ENCODE measurements around the gene RUVBL2. TPM values are rescaled to one million over a fixed set of nuclear protein-coding genes. Genes with fewer than 3 reads are reported as not detected.

The RUVBL2 gene
- total RNA-seq, 1 experiment from 2014 or later = 130 TPM

DNA sequence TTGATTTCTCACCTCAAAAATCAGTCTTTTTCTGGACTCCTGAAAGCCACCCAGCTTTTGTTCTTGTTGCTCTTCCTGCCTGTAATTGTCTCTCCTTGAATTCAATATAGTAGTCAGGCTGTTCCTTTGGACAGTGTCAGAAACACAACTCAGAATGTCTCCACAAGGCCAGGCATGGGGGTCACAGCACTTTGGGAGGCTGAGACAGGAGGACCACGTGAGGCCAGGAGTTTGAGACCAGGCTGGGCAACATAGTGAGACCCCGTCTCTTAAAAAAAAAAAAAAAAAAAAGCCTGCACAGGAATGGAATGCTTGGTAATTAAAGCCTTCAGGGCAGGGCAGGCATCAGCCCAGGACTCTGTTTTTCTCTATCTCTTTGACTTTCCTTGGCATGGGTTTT, 47.9 kb upstream of the RUVBL2 start:
- Histone ChIP-seq H4K91ac (ENCODE audit: insufficient read length, low read depth, low read length) (no peak overlapping the region), H3K23me2 (ENCODE audit: insufficient read length, low read depth, low read length, poor library complexity, severe bottlenecking) (no peaks in the 10 kb centered on the region), H2BK120ac (ENCODE audit: low read depth, low read length, poor library complexity, severe bottlenecking) (no peak overlapping the region), H3K79me1 (ENCODE audit: insufficient read depth, low read depth, low read length, poor library complexity, severe bottlenecking) (no peaks in the 10 kb centered on the region), H3K27me3 (ENCODE audit: insufficient read depth, low read length) (no peaks in the 10 kb centered on the region; the same call in 1 of the 2 replicates), H3K56ac (ENCODE audit: insufficient read length, low read depth, low read length) (no peak overlapping the region), H2BK12ac (ENCODE audit: insufficient read length, low read depth, low read length) (no peak overlapping the region), H2AK5ac (ENCODE audit: insufficient read length, low read length) (no peak overlapping the region), H4K20me1 (ENCODE audit: control insufficient read depth, insufficient read depth, insufficient read length) (no peaks in the 10 kb centered on the region), H3K4me2 (ENCODE audit: insufficient read depth, insufficient read length, low read length) (no peak overlapping the region), H3K18ac (ENCODE audit: insufficient read length, low read depth, low read length) (no peak overlapping the region), H3K4ac (ENCODE audit: low read depth, low read length) (no peak overlapping the region), H2AFZ (ENCODE audit: low read length) (no peak overlapping the region), H2BK15ac (ENCODE audit: low read depth, low read length) (no peak overlapping the region), H2BK20ac (ENCODE audit: low read depth, low read length, poor library complexity, severe bottlenecking) (no peak overlapping the region), H3K14ac (ENCODE audit: insufficient read depth, low read length) (no peak overlapping the region), H4K8ac (replicated peaks; ENCODE audit: insufficient read length, low read depth, low read length) (no peak overlapping the region), H3K27ac (ENCODE audit: insufficient read length, low read depth, low read length) (no peak overlapping the region), H3K23ac (ENCODE audit: insufficient read length, low read depth, low read length) (no peak overlapping the region), H3K79me2 (ENCODE audit: insufficient read depth, low read length) (no peaks in the 10 kb centered on the region), H3K9me3 (ENCODE audit: control insufficient read depth, low read depth, low read length) (no peaks in the 10 kb centered on the region), H3K4me1 (ENCODE audit: insufficient read depth, low read length) (no peaks in the 10 kb centered on the region), H2BK5ac (ENCODE audit: insufficient read length, low read length) (no peak overlapping the region), H4K5ac (ENCODE audit: insufficient read length, low read depth, low read length) (no peak overlapping the region), H3K9ac (ENCODE audit: extremely low read depth, insufficient read length, low read length) (no peak overlapping the region), H3T11ph (ENCODE audit: low read length) (no peak overlapping the region)
- Mint-ChIP-seq H3K36me3 (ENCODE audit: insufficient read depth in 1 of 3, low read depth in 3 of 3) (peaks cover 6 to 8% (median 6%) of the 10 kb centered on the region in 3 experiments; a peak in 5 of 7 replicates), H3K4me3 (no peak overlapping the region), H3K27ac (no peak overlapping the region), H3K27me3 (ENCODE audit: low read depth) (0 out of 2 replicates have a peak, but pooled peaks cover 5% of the 10 kb centered on the region), H3K9me3 (peaks cover 0 to 2% of the 10 kb centered on the region in 2 experiments; a peak in 4 of 5 replicates), H3K4me1 (no peaks in the 10 kb centered on the region)
- no CpG with 5 or more reads among the region's 2 CpGs for WGBS (ENCODE audit: extremely low coverage, insufficient read length, low lambda C conversion rate)
- TF ChIP-seq, protein P1, sequence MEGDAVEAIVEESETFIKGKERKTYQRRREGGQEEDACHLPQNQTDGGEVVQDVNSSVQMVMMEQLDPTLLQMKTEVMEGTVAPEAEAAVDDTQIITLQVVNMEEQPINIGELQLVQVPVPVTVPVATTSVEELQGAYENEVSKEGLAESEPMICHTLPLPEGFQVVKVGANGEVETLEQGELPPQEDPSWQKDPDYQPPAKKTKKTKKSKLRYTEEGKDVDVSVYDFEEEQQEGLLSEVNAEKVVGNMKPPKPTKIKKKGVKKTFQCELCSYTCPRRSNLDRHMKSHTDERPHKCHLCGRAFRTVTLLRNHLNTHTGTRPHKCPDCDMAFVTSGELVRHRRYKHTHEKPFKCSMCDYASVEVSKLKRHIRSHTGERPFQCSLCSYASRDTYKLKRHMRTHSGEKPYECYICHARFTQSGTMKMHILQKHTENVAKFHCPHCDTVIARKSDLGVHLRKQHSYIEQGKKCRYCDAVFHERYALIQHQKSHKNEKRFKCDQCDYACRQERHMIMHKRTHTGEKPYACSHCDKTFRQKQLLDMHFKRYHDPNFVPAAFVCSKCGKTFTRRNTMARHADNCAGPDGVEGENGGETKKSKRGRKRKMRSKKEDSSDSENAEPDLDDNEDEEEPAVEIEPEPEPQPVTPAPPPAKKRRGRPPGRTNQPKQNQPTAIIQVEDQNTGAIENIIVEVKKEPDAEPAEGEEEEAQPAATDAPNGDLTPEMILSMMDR (conservative IDR thresholded peaks at IDR 0.05) = no peak
- no peak for DNase-seq

Data from H9 (cell line).